ENCODE results near the gene TMEM63C. TPM values are rescaled to one million over a fixed set of nuclear protein-coding genes. Genes with fewer than 3 reads are reported as not detected.

TMEM63C gene
- total RNA-seq, 1 donor from 2014 or later: 27.0 TPM

- Histone ChIP-seq H3K9me3 (no peaks in the 10 kb centered on the region), H3K4me3 (no peak overlapping the region), H3K4me1 (no peaks in the 10 kb centered on the region), H3K36me3 (peaks cover 0 to 72% of the 10 kb centered on the region in 2 donors), H3K27me3 (no peaks in the 10 kb centered on the region), H3K27ac (no peak overlapping the region)
- DNase-seq (ENCODE audit: extremely low spot score in 2 of 2): no peak
- TF ChIP-seq CTCF (IDR thresholded peaks at IDR 0.05): no peak
- TF ChIP-seq POLR2AphosphoS5 (IDR thresholded peaks at IDR 0.05; ENCODE audit: insufficient read depth in 1 of 2, low read depth in 1 of 2): no peak
- TF ChIP-seq POLR2A (IDR thresholded peaks at IDR 0.05): no peak
- intact Hi-C loops (cut with DNase I): no loop called here
These were observed 100.3 kb downstream of the TMEM63C start for GRCh38 chr14:77281852-77282410.

- DNase-seq (ENCODE audit: extremely low spot score in 2 of 2): no peak
- H3K4me3 ChIP-seq: no peak overlapping the region
- no peaks in the 10 kb centered on the region for H3K27me3 ChIP-seq
- H3K36me3 ChIP-seq: peaks cover 0 to 66% of the 10 kb centered on the region in 2 donors
- no peaks in the 10 kb centered on the region for H3K4me1 ChIP-seq
- no peak overlapping the region for H3K27ac ChIP-seq
- no peak for TF ChIP-seq POLR2AphosphoS5 (IDR thresholded peaks at IDR 0.05; ENCODE audit: insufficient read depth in 1 of 2, low read depth in 1 of 2)
- TF ChIP-seq POLR2A (IDR thresholded peaks at IDR 0.05): no peak
- no peak for TF ChIP-seq CTCF (IDR thresholded peaks at IDR 0.05)
- intact Hi-C loops (cut with DNase I): no loop called here
- no peaks in the 10 kb centered on the region for H3K9me3 ChIP-seq
These were observed 102.5 kb downstream of the TMEM63C start for GRCh38 chr14:77284066-77284465.

GRCh38 chr14:77284466-77284865 lies 102.9 kb downstream of the TMEM63C start:
- Histone ChIP-seq H3K36me3 (peaks cover 0 to 62% of the 10 kb centered on the region in 2 donors), H3K27me3 (no peaks in the 10 kb centered on the region), H3K9me3 (no peaks in the 10 kb centered on the region), H3K27ac (no peak overlapping the region), H3K4me3 (no peak overlapping the region), H3K4me1 (no peaks in the 10 kb centered on the region)
- TF ChIP-seq POLR2A (IDR thresholded peaks at IDR 0.05) (no peak), CTCF (IDR thresholded peaks at IDR 0.05) (no peak), POLR2AphosphoS5 (IDR thresholded peaks at IDR 0.05; ENCODE audit: insufficient read depth in 1 of 2, low read depth in 1 of 2) (no peak)
- DNase-seq (ENCODE audit: extremely low spot score in 2 of 2): no peak
- intact Hi-C loops (cut with DNase I): no loop called here

GRCh38 chr14:77286576-77286975 lies 105.0 kb downstream of the TMEM63C start:
- Histone ChIP-seq H3K4me3 (no peak overlapping the region), H3K4me1 (no peaks in the 10 kb centered on the region), H3K9me3 (no peaks in the 10 kb centered on the region), H3K36me3 (peaks cover 0 to 70% of the 10 kb centered on the region in 2 donors), H3K27me3 (no peaks in the 10 kb centered on the region), H3K27ac (no peak overlapping the region)
- no peak for DNase-seq (ENCODE audit: extremely low spot score in 2 of 2)
- TF ChIP-seq POLR2AphosphoS5 (IDR thresholded peaks at IDR 0.05; ENCODE audit: insufficient read depth in 1 of 2, low read depth in 1 of 2) (no peak), CTCF (IDR thresholded peaks at IDR 0.05) (no peak), POLR2A (IDR thresholded peaks at IDR 0.05) (no peak)
- intact Hi-C loops (cut with DNase I): no loop called here

- H3K27ac ChIP-seq: no peak overlapping the region
- H3K36me3 ChIP-seq: peaks cover 0 to 51% of the 10 kb centered on the region in 2 donors
- no peak overlapping the region for H3K4me3 ChIP-seq
- intact Hi-C loops (cut with DNase I): no loop called here
- no peaks in the 10 kb centered on the region for H3K9me3 ChIP-seq
- TF ChIP-seq CTCF (IDR thresholded peaks at IDR 0.05): no peak
- no peak for TF ChIP-seq POLR2AphosphoS5 (IDR thresholded peaks at IDR 0.05; ENCODE audit: insufficient read depth in 1 of 2, low read depth in 1 of 2)
- no peak for TF ChIP-seq POLR2A (IDR thresholded peaks at IDR 0.05)
- no peak for DNase-seq (ENCODE audit: extremely low spot score in 2 of 2)
- no peaks in the 10 kb centered on the region for H3K27me3 ChIP-seq
- H3K4me1 ChIP-seq: no peaks in the 10 kb centered on the region
These were observed 109.1 kb downstream of the TMEM63C start for GRCh38 chr14:77290705-77291104.
